Osteoblast (primary cell): Measurements from ENCODE around the gene SPRED2. TPM values are rescaled to one million over a fixed set of nuclear protein-coding genes. Genes with fewer than 3 reads are reported as not detected.

ENCODE experiments used
- DNase-seq: peaks from one replicate; pipeline ENCODE4 v3.0.0; 2011; ENCODE audit warnings: low spot score, mixed read lengths; ENCODE audit not compliant: insufficient read length; ENCODE audit errors: missing footprints
- H2AFZ ChIP-seq: 2 replicates; pipeline ENCODE4 v1.6.0; 2011; ENCODE audit warnings: mild to moderate bottlenecking, low read length
- H3K27ac ChIP-seq: 2 replicates; pipeline ENCODE4 v1.5.1; 2011; ENCODE audit warnings: mild to moderate bottlenecking, low read depth, low read length, moderate library complexity
- H3K27me3 ChIP-seq: 2 replicates; pipeline ENCODE4 v1.6.0; 2012; ENCODE audit warnings: mild to moderate bottlenecking, control low read depth, inconsistent platforms, low read length, moderate library complexity; ENCODE audit not compliant: insufficient read depth
- H3K36me3 ChIP-seq: 2 replicates; pipeline ENCODE4 v1.5.1; 2011; ENCODE audit warnings: mild to moderate bottlenecking, low read length, control low read depth, moderate library complexity; ENCODE audit not compliant: insufficient read depth
- H3K4me1 ChIP-seq: 2 replicates; pipeline ENCODE4 v1.5.1; 2011; ENCODE audit warnings: mild to moderate bottlenecking, low read length, control low read depth, moderate library complexity; ENCODE audit not compliant: insufficient read depth
- H3K4me2 ChIP-seq: 2 replicates; pipeline ENCODE4 v1.6.0; 2011; ENCODE audit warnings: mild to moderate bottlenecking, low read length; ENCODE audit not compliant: insufficient read depth
- H3K4me3 ChIP-seq: fragments of 200-600 bp; sonication (generic); 3 replicates; pipeline ENCODE4 v1.5.1; 2012; ENCODE audit warnings: mild to moderate bottlenecking, low read length, inconsistent platforms; ENCODE audit not compliant: insufficient read depth
- H3K79me2 ChIP-seq: 2 replicates; pipeline ENCODE4 v1.6.0; 2012; ENCODE audit warnings: mild to moderate bottlenecking, low read length, control low read depth, inconsistent platforms; ENCODE audit not compliant: insufficient read depth
- H3K9me3 ChIP-seq: 2 replicates; pipeline ENCODE4 v1.5.1; 2011; ENCODE audit warnings: low read depth, low read length, control low read depth
- H4K20me1 ChIP-seq: 2 replicates; pipeline ENCODE4 v1.6.0; 2012; ENCODE audit warnings: mild to moderate bottlenecking, low read length, control low read depth; ENCODE audit not compliant: insufficient read depth
- total RNA-seq: library from RNA; depleted of rRNA; stranded (reverse); fragments of >200 nt; gene quantifications from 2 replicates; pipeline ENCODE4 v1.2.3, GENCODE V29; 2012
- TF ChIP-seq, protein P1 (sequence below): IDR thresholded peaks from 2 replicates; pipeline ENCODE4 v1.5.1; 2011; ENCODE audit warnings: mild to moderate bottlenecking, low read depth, low read length, moderate library complexity; ENCODE audit errors: extremely low read depth

Gene SPRED2
- total RNA-seq, 1 donor = 17.4 TPM

- Histone ChIP-seq H3K4me2 (peak overlapping the region; percentile 59), H3K79me2 (peaks cover 98% of the 10 kb centered on the region), H3K36me3 (no peaks in the 10 kb centered on the region), H3K4me3 (no peak overlapping the region), H3K27ac (peak overlapping the region; percentile 60), H3K9me3 (no peaks in the 10 kb centered on the region), H3K4me1 (peaks cover 18% of the 10 kb centered on the region), H4K20me1 (peaks cover 58% of the 10 kb centered on the region), H2AFZ (no peak overlapping the region), H3K27me3 (no peaks in the 10 kb centered on the region)
- no peak for DNase-seq
- TF ChIP-seq, protein P1, sequence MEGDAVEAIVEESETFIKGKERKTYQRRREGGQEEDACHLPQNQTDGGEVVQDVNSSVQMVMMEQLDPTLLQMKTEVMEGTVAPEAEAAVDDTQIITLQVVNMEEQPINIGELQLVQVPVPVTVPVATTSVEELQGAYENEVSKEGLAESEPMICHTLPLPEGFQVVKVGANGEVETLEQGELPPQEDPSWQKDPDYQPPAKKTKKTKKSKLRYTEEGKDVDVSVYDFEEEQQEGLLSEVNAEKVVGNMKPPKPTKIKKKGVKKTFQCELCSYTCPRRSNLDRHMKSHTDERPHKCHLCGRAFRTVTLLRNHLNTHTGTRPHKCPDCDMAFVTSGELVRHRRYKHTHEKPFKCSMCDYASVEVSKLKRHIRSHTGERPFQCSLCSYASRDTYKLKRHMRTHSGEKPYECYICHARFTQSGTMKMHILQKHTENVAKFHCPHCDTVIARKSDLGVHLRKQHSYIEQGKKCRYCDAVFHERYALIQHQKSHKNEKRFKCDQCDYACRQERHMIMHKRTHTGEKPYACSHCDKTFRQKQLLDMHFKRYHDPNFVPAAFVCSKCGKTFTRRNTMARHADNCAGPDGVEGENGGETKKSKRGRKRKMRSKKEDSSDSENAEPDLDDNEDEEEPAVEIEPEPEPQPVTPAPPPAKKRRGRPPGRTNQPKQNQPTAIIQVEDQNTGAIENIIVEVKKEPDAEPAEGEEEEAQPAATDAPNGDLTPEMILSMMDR = no peak
Observed at GRCh38 chr2:65421432-65421748, 11.0 kb downstream of the SPRED2 start.

GRCh38 chr2:65420712-65421431 lies 11.5 kb downstream of the SPRED2 start:
- H3K36me3 ChIP-seq = no peaks in the 10 kb centered on the region
- peaks cover 98% of the 10 kb centered on the region for H3K79me2 ChIP-seq
- H4K20me1 ChIP-seq = peaks cover 58% of the 10 kb centered on the region
- no peak overlapping the region for H3K4me3 ChIP-seq
- peak overlapping the region; percentile 60 for H3K27ac ChIP-seq
- H3K27me3 ChIP-seq = no peaks in the 10 kb centered on the region
- H3K9me3 ChIP-seq = no peaks in the 10 kb centered on the region
- peak overlapping the region; percentile 59 for H3K4me2 ChIP-seq
- DNase-seq = peak; percentile 70
- TF ChIP-seq, protein P1 = no peak
- peaks cover 18% of the 10 kb centered on the region for H3K4me1 ChIP-seq
- peak overlapping the region; percentile 23 for H2AFZ ChIP-seq

GRCh38 chr2:65417509-65418085 lies 14.8 kb downstream of the SPRED2 start:
- H3K79me2 ChIP-seq = peaks cover 97% of the 10 kb centered on the region
- DNase-seq = no peak
- no peak overlapping the region for H2AFZ ChIP-seq
- no peak overlapping the region for H3K4me3 ChIP-seq
- no peaks in the 10 kb centered on the region for H3K27me3 ChIP-seq
- H3K9me3 ChIP-seq = no peaks in the 10 kb centered on the region
- H3K27ac ChIP-seq = no peak overlapping the region
- TF ChIP-seq, protein P1 = no peak
- H3K4me1 ChIP-seq = peaks cover 18% of the 10 kb centered on the region
- peaks cover 62% of the 10 kb centered on the region for H4K20me1 ChIP-seq
- H3K36me3 ChIP-seq = no peaks in the 10 kb centered on the region
- no peak overlapping the region for H3K4me2 ChIP-seq

- Histone ChIP-seq H2AFZ (no peak overlapping the region), H3K79me2 (peaks cover 97% of the 10 kb centered on the region), H3K4me1 (peaks cover 18% of the 10 kb centered on the region), H3K4me2 (no peak overlapping the region), H3K9me3 (no peaks in the 10 kb centered on the region), H4K20me1 (peaks cover 60% of the 10 kb centered on the region), H3K27me3 (no peaks in the 10 kb centered on the region), H3K27ac (no peak overlapping the region), H3K36me3 (no peaks in the 10 kb centered on the region), H3K4me3 (no peak overlapping the region)
- no peak for DNase-seq
- TF ChIP-seq, protein P1 = no peak
Observed at GRCh38 chr2:65416945-65417344, 15.5 kb downstream of the SPRED2 start.
